ENCODE measurements around the gene PLEKHJ1. TPM values are rescaled to one million over a fixed set of nuclear protein-coding genes. Genes with fewer than 3 reads are reported as not detected.
"Not testable (repeated sequence)": the region's sequence is repeated elsewhere in the genome, so short reads cannot be mapped to it uniquely, and the experiment has no call there.

PLEKHJ1 gene
- total and polyA plus RNA-seq, 8 donors = 34.3 to 101 (median 43.7) TPM

DNA sequence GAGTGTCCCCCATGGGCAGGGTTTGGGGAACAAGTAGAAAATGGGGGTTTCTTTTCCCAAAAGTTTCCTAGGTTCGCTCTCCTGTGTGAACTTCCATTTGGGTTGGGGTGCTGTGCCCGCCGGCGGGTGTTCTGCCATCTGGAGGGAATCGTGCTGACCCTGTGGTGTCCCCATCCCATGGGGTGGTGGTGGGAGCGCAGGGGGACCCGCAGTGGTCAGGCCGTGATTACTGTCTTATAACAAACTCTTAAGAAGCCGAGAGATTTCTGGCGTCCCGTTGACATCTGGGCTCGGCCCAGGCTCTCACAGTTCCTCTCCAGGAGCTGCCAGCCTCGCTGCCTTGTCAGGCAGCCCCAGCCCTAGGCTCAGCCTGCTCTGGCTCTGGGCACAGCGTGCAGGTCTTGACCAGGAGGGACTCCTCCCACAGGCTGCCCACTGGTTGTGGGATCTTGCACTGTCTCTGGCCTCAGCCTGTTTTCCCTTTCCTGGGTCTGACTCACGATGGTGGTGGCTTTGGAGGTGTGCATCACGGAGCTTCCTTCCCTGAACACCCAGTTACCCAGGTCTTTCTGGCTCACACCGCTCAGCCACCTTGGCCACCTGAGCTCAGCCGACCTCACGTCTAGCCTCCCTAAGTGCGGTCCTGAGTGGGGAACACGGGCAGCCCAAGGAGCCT is 34.5 kb downstream of the PLEKHJ1 start:
- Histone ChIP-seq H3K4me3 (no peak overlapping the region), H3K27me3 (no peaks in the 10 kb centered on the region), H3K27ac (no peak overlapping the region), H3K9me3 (no peaks in the 10 kb centered on the region), H3K36me3 (peaks cover 0 to 16% (median 0%) of the 10 kb centered on the region in 3 donors), H3K4me1 (no peaks in the 10 kb centered on the region)
- TF ChIP-seq, protein P1, sequence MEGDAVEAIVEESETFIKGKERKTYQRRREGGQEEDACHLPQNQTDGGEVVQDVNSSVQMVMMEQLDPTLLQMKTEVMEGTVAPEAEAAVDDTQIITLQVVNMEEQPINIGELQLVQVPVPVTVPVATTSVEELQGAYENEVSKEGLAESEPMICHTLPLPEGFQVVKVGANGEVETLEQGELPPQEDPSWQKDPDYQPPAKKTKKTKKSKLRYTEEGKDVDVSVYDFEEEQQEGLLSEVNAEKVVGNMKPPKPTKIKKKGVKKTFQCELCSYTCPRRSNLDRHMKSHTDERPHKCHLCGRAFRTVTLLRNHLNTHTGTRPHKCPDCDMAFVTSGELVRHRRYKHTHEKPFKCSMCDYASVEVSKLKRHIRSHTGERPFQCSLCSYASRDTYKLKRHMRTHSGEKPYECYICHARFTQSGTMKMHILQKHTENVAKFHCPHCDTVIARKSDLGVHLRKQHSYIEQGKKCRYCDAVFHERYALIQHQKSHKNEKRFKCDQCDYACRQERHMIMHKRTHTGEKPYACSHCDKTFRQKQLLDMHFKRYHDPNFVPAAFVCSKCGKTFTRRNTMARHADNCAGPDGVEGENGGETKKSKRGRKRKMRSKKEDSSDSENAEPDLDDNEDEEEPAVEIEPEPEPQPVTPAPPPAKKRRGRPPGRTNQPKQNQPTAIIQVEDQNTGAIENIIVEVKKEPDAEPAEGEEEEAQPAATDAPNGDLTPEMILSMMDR (IDR thresholded peaks at IDR 0.05) = no peak
- ATAC-seq (no peak), FAIRE-seq (no peak), DNase-seq (no peak)
- intact Hi-C loops (cut with DNase I) = no loop called here
- 93 to 94% methylated on average over 21 of the region's 21 CpGs for WGBS, 2 donors

DNA sequence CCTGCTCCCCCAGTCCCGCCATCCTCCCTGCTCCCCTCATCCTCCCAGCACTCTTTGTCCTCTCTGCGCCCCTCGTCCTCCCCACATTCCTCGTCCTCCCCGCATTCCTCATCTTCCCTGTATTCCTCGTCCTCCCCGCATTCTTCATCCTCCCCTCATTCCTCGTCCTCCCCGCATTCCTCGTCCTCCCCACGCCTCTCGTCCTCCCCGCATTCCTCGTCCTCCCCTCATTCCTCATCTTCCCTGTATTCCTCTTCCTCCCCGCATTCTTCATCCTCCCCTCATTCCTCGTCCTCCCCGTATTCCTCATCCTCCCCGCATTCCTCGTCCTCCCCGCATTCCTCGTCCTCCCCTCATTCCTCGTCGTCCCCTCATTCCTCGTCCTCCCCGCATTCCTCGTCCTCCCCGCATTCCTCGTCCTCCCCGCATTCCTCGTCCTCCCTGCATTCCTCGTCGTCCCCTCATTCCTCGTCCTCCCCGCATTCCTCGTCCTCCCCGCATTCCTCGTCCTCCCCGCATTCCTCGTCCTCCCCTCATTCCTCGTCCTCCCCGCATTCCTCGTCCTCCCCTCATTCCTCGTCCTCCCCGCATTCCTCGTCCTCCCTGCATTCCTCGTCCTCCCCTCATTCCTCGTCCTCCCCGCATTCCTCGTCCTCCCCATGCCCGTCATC is 35.4 kb downstream of the PLEKHJ1 start:
- intact Hi-C loops (cut with DNase I); FAIRE-seq; ATAC-seq; H3K9me3 ChIP-seq; H3K27ac ChIP-seq; H3K27me3 ChIP-seq; DNase-seq; H3K4me1 ChIP-seq; H3K4me3 ChIP-seq: not testable (repeated sequence)
- peaks cover 0 to 14% (median 0%) of the 10 kb centered on the region in 3 donors for H3K36me3 ChIP-seq
- 95% methylated on average over 45 to 50 of the region's 50 CpGs for WGBS, 2 donors

DNA sequence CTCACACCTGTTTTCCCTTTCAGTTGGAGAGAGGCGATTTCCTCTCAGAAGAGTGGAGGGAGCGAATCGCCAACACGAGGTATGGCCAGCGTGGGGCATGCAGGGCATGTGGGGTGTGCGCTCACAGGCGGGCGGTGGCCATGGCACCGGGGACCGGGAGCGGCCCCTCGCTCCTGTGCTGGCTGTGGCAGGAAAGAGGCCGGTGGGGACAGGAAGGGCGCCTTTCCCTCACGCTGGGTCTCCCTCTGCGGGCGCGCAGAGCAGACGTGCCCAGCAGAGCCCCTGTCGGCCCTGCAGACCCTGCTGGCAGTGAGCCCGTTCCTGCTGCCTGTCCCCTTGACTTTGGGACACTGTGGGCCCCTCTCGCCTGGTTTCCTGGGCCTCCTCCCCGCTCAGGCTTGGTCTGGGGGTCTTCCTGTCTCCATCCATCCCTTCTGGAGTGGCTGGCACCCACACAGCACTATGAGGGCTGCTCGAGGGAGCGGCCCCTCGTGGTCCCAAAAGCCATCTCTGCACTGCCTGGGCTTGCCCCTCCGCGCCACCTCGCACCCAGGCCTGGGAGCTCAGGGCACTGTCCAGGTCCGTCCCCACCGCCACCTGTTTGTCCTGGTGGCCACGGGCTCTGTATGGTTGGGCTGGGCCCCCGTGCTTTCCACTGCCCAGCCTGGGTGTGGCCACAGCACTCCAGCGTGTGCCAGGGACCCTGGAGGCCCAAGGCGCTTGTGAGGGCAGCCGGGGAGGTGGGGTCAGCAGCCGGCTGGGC is 36.1 kb downstream of the PLEKHJ1 start:
- Histone ChIP-seq H3K27ac (no peak overlapping the region), H3K36me3 (peaks cover 0 to 14% (median 0%) of the 10 kb centered on the region in 3 donors), H3K27me3 (no peaks in the 10 kb centered on the region), H3K9me3 (no peaks in the 10 kb centered on the region), H3K4me1 (no peaks in the 10 kb centered on the region), H3K4me3 (no peak overlapping the region)
- intact Hi-C loops (cut with DNase I) = no loop called here
- 91 to 96% methylated on average over 36 to 37 of the region's 37 CpGs for WGBS, 2 donors
- TF ChIP-seq, protein P1 (IDR thresholded peaks at IDR 0.05) = no peak
- DNase-seq = peak in 1 of 6 donors; percentile 59
- FAIRE-seq = no peak
- ATAC-seq = no peak

DNA sequence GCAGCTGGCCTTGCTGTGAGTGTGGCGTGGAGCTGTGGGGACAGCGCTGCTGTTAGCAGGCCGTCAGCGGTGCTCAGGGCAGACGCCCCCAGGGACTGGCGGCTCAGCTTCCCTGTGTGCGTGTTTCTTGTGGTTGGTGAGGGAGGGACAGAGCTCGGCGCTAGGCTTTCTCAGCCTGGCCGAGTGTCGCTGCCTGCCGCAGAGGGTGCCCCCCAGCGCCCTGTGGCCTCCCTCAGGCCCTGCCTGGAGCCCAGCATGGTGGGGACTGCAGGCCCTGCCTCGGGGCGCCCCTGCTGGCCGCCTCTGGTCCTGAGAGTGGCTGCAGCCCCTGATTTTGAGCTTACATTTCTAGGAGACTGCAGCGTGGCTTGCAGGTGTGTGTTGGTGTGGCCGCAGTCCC is 36.9 kb downstream of the PLEKHJ1 start:
- H3K9me3 ChIP-seq = no peaks in the 10 kb centered on the region
- FAIRE-seq = no peak
- WGBS, 2 donors = 86 to 90% methylated on average over 18 of the region's 18 CpGs
- DNase-seq = no peak
- H3K27ac ChIP-seq = no peak overlapping the region
- H3K36me3 ChIP-seq = peaks cover 0 to 20% (median 0%) of the 10 kb centered on the region in 3 donors
- no peak overlapping the region for H3K4me3 ChIP-seq
- peak in 2 of 4 donors; percentile 23 to 30 for ATAC-seq
- intact Hi-C loops (cut with DNase I) = no loop called here
- TF ChIP-seq, protein P1 (IDR thresholded peaks at IDR 0.05) = no peak
- no peaks in the 10 kb centered on the region for H3K4me1 ChIP-seq
- H3K27me3 ChIP-seq = no peaks in the 10 kb centered on the region

DNA sequence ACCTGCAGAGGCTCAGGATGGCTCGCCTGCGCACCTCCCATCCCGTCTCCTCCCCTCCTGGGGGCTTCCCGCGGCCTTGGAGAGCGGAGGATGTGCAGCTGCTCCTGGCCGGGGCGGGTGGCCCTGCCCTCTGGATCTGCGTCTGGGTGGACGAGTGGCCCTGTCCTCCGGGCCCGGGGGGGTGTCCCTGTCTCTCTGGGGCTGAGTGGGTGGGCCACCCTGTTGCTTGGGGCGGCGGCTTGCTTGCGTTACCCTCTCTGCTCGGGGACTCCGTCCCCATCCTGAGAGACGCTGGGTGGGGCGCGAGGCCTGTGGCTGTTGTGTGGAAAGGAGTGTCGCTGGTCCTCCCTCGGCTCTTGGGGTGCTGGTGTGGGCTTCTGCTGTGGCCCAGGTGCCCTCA is 37.8 kb downstream of the PLEKHJ1 start:
- H3K4me1 ChIP-seq = no peaks in the 10 kb centered on the region
- no peak overlapping the region for H3K27ac ChIP-seq
- TF ChIP-seq, protein P1 (IDR thresholded peaks at IDR 0.05) = no peak
- DNase-seq (peak in 1 of 6 donors; percentile 68), FAIRE-seq (no peak), ATAC-seq (no peak)
- peaks cover 0 to 21% (median 0%) of the 10 kb centered on the region in 3 donors for H3K36me3 ChIP-seq
- intact Hi-C loops (cut with DNase I) = no loop called here
- WGBS, 2 donors = 86% methylated on average over 18 to 22 of the region's 22 CpGs
- no peaks in the 10 kb centered on the region for H3K27me3 ChIP-seq
- no peak overlapping the region for H3K4me3 ChIP-seq
- H3K9me3 ChIP-seq = no peaks in the 10 kb centered on the region

Data from pancreas (tissue), 10 donors.